OCI-LY3 (cell line): ENCODE measurements around the gene HBA1.

ENCODE experiments used
- EZH2phosphoT487 ChIP-seq: fragments of 200-600 bp; shearing (Covaris generic); IDR thresholded peaks from 2 replicates; pipeline ENCODE4 v1.6.1; 2018; ENCODE audit warnings: antibody characterized with exemption, mixed run types, low read depth
- TF ChIP-seq, protein P1 (sequence below): fragments of 200-600, 300-600 bp; sonication (generic); IDR thresholded peaks from 2 replicates; pipeline ENCODE4 v1.5.1; 2014; ENCODE audit warnings: antibody characterized with exemption, low read length, low read depth

DNA sequence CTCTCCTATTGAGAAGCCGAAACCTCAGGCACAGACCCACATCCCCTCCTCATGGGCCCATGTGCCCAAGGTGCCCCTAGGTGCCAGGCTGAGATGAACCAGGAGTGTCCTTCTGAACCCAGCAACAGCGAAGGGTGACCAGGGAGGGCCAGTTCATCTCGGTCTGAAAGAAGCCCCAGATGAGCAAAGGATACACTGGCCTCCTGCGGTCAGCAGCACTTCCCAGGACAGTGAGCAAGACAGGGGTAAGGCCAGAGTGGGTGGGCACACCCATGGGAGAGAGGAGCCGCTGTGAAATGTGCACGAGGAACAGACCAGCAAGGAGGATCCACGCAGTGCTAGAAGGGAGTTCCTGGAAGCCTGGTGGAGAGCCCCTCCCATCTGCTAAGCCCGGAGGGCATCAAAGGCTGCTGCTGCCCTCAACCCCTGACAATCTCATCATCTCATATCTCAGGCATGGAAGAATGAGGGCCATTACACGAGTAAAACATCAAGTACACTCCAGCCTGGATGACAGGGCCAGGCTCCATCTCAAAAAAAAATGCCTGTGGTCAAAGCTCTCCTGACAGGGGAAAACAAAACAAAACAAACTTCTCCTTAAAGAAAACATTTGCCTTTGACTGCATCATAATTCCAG, 27.3 kb upstream of the HBA1 start:
- TF ChIP-seq, protein P1, sequence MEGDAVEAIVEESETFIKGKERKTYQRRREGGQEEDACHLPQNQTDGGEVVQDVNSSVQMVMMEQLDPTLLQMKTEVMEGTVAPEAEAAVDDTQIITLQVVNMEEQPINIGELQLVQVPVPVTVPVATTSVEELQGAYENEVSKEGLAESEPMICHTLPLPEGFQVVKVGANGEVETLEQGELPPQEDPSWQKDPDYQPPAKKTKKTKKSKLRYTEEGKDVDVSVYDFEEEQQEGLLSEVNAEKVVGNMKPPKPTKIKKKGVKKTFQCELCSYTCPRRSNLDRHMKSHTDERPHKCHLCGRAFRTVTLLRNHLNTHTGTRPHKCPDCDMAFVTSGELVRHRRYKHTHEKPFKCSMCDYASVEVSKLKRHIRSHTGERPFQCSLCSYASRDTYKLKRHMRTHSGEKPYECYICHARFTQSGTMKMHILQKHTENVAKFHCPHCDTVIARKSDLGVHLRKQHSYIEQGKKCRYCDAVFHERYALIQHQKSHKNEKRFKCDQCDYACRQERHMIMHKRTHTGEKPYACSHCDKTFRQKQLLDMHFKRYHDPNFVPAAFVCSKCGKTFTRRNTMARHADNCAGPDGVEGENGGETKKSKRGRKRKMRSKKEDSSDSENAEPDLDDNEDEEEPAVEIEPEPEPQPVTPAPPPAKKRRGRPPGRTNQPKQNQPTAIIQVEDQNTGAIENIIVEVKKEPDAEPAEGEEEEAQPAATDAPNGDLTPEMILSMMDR, result no peak
- no peak for TF ChIP-seq EZH2phosphoT487
